SH-SY5Y (cell line): Measurements from ENCODE around the gene NEK10.

Experiments
- GATA2 ChIP-seq: IDR thresholded peaks from 2 replicates; pipeline ENCODE4 v1.6.1; 2011; ENCODE audit warnings: mild to moderate bottlenecking, low read depth, low read length
- GATA3 ChIP-seq: IDR thresholded peaks from 2 replicates; pipeline ENCODE4 v1.6.1; 2011; ENCODE audit warnings: low read depth, mild to moderate bottlenecking, low read length, moderate library complexity

Gene NEK10

DNA sequence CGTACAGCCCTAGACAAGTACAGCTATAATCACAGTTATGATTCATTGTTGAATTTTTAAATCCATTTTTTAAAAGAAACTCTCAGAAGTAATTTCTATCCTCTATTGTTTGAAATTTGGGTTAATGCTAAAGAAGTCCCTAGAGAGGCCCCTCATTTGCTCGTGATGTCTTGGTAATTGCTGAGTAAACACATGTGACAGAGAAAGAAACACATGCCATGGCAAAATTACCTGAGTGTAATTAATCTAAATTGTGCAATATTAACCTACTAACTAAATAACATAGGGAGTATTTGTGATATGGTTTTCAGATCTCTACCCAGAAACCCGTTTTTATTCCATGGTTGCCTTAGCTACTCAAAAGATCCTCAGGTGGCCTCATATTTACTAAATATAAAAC lies 10.8 kb downstream of the NEK10 start:
- TF ChIP-seq GATA2 (no peak), GATA3 (no peak)

DNA sequence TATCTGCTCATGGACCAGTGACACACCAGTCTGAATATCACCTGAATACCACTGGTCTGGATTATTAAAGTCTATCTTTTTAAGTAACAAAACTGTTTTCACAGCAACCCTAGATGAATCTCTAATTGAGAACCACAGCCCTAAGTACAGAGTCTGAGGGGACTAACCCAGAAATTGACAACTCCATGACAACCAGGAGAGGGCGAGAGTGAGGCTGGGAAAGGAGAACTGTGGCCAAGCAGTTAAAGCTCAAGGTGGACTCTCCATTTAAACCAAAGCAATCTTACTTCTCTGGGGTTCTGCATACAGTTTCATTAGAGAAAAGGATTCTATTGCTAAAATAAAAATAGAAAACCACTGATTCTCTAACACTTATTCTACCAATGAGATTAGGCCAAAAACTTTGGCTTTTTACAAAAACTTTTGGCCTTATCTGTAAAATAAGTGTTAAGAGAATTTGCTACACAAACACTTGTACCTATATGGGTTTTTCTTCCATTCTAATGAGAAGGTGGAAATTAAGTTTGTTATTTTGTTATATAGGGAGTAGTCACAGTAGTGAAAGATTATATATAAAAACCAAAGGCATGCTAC lies 11.4 kb downstream of the NEK10 start:
- TF ChIP-seq GATA2 (no peak), GATA3 (no peak)

DNA sequence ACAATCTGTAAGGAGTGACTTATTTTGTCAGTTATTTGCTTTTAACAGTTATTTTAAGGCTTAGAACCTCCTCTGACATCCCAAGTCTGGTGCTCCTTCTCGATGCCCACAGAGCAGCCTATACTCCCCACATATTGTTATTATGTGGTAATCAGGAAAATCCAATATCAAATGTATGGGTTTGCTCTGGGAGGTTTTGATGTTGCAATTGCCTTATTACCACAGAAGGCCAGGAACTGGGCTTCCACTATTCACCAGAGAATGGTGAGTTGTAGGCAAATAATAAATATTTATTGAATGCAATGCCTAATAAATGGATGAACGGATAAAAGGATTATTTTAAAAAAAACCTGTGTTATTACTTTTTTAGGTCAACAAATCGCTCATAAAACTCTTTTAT lies 12.2 kb downstream of the NEK10 start:
- TF ChIP-seq GATA3 (no peak), GATA2 (no peak)

DNA sequence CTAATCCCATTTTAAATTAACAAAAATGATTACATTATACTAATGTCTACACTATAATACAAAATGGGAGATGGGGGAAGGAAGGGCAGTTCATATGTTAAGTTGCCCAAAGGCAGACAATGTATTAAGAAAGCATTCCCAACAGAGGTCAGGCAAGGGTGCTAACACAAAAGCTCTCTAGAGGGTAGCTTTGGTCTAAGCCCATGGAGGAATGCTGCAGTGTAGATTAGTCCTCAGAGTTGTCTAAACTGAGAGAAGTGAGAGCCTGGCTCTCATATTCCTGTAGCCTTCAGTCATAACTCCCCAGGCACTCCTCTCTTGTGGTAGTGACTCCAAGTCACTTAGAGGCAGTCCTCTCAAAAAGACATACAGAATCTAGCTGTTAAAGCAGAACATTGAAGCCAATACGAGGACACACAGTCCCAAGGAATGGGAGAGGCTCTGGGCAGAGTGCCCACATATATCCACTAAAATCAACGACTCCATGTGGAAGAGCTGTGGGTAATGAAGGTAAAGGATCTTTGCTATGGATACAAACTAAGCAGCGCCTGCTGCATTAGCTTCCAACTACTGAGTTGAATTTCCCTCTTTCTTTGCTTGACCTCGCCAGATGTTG lies 14.5 kb downstream of the NEK10 start:
- TF ChIP-seq GATA3 (no peak), GATA2 (no peak)

DNA sequence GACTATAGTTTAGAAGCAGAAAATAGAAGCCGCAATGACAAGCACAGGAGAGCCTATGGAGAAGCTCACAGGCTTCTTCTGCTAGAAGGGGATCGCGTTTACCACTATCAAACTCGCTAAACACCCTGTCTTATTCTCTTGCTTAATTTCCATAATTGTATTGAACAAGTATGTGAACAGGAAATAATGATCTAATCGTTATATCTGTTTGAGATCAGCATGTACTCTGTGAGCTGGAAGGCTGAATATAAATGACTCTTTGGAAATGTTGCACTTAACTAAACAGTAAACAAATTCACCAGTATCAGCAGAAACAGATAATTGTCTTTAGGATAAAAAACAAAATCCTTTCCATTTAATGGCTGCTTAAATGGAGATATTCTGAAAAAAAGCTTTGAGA lies 15.0 kb downstream of the NEK10 start:
- TF ChIP-seq GATA3 (no peak), GATA2 (no peak)

DNA sequence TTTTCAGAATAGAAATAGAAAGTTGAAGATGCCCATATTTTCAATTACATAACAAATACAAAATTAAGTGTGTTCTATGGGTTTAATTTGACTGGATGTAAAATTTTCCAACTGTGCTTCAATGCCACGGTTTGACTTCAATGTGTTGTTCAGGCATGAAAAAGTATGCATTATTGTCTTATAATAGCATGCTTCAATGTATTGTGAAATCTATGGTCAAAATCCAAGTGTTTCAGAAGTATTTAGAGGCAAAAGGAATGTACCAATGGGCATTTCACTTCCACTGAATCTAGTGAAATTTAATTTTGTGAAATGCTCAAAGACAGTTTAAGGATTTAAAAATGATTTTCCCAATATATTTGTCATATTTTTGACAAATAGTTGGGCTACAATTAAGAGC lies 16.0 kb downstream of the NEK10 start:
- no peak for TF ChIP-seq GATA3
- no peak for TF ChIP-seq GATA2

DNA sequence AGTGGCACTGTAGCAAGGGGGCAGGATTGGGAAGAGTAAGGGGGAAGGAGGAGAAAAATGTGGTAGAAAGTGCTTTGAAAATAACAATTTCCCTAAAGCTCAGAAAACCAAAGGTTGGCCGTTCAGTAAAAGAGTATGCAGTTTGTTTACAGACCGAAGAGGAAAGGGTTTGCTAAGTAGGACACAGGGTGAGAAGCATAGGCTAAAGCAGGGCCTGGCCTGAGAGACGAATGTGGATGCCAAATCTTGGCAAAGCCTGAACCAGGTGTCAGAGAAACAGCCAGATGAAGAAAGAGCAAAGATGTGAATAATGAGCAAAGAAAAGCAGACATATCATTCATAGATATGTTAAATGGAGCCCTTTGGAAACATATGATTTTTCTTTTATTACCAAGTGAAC lies 17.1 kb downstream of the NEK10 start:
- TF ChIP-seq GATA2: no peak
- no peak for TF ChIP-seq GATA3

DNA sequence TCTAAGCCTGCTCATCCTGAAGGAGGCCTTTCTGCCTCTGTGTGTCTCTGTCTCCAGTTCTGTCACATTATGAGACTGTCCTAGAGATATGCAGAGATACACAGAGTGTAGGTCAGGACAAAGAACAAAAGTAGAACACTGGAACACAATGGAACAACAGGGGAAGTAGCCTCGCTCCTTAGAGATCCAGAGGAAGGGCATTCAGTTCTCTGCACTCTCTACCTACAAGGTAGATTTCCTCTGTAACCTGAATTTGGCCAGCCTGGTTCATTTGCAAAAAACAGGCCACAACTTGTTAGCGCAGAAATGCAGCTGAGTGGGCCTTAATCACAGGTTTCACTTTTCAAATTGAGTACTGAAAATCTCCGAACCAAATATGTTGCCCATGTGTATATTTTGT lies 19.4 kb downstream of the NEK10 start:
- no peak for TF ChIP-seq GATA2
- no peak for TF ChIP-seq GATA3

DNA sequence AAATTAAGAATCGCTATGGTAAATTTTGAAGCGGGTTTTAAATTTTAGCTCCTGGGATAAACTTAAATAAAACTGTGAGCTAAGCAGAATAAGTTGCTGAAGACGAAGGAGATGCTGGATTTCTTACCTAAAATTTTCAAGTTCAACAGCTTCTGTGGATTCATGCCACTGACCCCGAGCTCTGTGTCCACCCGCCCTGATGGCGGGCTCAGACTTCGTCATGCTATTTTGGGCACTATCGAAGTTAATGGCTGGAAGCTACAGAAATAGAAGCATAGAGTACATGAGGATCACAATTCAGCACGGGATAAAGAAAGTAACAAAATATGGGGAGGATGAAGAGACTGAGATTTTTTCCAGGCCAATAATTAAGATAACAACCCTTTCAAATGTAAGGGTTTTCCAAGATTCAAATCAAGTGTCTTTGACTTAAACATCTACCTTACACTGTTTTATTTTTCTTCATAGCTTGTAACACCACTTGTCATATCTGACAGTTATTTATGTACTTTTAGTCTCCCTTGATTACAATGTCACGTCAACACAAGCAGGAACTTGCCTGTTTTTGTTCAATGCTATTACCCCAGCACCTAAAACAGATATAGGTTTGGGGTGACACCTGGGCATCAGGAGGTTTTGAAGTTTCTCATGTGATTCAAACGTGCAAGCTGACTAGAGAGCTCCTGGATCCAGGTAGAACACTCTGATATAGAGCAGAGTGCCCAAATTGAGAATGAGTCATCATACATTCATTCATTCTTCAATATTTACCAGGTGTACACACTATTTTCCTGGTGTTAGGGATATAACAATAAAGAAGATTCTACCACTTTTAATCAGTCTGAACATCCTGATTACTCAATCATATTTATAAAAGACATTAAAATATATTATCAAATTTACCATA lies 23.0 kb downstream of the NEK10 start:
- no peak for TF ChIP-seq GATA2
- no peak for TF ChIP-seq GATA3

DNA sequence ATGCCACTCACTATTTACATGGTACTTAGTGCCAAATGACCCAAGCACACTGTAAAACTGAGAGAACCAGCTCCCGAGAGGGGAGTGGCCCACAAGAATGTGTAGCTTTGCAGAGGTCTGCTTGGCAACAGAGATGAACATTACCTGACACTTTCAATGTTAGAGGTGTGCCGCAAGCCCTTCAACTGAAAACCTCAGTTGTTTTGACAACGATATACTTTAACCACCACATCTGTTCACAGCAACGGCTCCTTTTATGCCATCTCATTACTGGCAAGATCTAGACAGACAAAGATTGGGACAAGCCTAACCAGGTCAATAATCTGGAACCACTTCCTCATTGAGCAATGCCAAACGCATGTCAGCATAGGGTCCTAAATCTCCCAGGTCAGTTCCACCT lies 23.7 kb downstream of the NEK10 start:
- TF ChIP-seq GATA3 (no peak), GATA2 (no peak)

DNA sequence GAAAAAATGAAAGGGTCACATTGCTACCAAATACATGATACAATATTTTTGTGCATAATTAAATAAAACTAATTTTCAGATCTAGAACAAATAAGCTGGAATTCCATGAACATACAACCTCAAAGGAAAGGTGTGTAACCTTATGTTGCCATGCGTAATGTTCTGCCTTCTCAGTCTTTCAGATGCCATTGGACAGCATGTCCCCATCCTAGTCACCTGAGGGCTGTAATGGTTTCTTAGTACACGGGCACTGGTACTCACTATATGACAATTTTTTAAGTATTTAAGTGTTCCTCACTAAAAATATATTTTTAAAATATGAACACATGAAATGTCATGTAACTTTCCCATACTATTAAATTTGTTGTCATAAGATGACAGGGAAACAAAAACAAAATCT lies 24.1 kb downstream of the NEK10 start:
- TF ChIP-seq GATA3: no peak
- no peak for TF ChIP-seq GATA2

DNA sequence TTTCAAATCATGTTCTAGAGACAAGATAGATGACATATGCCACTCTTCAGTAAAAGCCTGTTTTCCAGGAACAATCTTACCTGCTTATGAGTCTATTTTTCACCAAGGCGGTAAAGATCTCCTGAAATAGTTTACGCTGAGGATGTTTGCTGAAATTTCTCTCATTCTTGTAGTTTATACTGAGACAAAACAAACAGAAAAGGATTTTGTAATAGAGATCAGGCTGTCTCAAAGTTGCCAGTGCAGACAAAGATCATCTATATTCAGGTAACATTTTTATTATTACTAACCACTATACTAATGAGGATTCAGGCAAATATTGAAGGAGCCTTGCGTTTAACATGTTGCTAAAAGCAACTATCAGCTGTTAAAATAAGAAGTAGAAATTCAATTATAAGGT lies 25.0 kb downstream of the NEK10 start:
- no peak for TF ChIP-seq GATA3
- no peak for TF ChIP-seq GATA2

DNA sequence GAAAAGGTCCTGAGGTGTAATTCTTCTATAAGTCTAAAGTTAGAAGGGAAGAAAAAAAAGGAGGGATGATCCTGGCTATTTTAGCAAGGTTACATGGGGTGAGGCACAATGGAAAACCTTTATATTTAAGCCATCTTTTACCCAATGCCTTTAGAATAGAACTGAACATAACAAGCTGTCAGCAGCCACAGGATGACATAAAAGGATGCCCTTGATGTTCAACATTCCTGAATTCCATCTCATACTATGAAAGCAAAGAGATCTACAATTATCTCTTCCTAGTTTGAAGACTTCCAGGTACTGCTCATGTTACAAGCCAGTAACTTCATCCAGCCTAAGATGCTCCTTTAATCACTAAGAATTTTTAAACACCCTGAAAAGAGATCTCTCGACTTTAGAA lies 26.9 kb downstream of the NEK10 start:
- no peak for TF ChIP-seq GATA3
- no peak for TF ChIP-seq GATA2

DNA sequence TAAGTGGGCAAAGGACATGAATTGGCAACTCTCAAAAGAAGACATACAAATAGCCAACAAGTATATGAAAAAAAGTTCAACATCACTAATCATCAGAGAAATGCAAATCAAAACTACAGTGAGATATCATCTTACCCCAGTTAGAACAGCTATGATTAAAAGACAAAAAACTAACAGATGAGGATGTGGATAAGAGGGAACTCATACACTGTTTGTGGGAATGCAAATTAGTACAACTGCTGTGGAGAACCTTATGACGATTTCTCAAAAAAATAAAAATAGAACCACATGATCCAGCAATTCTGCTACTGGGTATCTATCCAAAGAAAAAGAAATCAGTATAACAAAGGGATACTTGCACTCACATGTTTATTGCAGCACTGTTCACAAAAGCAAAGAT lies 28.6 kb downstream of the NEK10 start:
- TF ChIP-seq GATA2: no peak
- no peak for TF ChIP-seq GATA3

DNA sequence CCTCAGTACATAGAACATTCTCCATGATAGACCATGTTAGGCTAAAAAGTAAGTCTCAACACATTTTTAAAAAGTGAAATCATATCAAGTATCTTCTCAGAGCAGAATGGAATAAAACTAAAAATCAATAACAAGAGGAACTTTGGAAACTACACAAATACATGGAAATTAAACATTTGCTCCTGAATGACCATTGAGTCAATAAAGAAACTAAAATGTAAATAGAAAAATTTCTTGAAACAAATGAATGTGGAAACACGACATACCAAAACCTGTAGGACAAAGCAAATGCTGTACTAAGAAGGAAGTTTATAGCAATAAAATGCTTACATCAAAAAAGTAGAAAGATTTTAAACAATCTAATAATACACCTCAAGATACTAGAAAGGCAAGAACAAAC lies 33.6 kb downstream of the NEK10 start:
- TF ChIP-seq GATA2: no peak
- no peak for TF ChIP-seq GATA3

DNA sequence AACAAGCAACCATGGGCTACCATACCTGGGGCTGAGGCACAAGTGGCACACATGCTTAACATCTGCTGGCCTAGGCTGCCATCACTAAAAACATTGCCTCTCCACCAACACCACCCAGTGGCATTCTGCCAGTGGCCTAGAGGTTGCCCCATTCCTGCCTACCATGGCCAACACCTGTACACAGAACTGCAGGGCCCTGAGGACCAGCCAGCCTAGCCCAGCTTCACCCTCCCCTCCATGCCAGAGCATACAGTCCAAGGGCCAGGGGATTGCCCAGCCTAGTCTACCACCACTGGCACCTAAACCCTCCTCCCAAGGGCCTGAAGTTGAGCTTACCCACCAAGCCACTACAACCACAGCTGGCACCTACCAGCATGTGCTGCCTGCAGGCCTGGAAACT lies 35.3 kb downstream of the NEK10 start:
- TF ChIP-seq GATA3 (no peak), GATA2 (no peak)
